HG03103 (cell line): Measurements from ENCODE around the gene CCDC71.
A peak's percentile ranks its signal among the peaks of the same experiment; 100 is the strongest.

Experiments used
- ATAC-seq: cut with Tn5 transposase; IDR thresholded peaks from one replicate; pipeline ENCODE4 v1.9.1; 2021; ENCODE audit warnings: low read depth; ENCODE audit not compliant: unreplicated experiment

CCDC71 gene

GRCh38 chr3:49165771-49166751 lies at the start of gene CCDC71:
TSS of gene CCDC71 (minus strand) at chr3:49166331. CDS start at chr3:49164208, 2,123 bp downstream.
- peak; percentile 50 for ATAC-seq

GRCh38 chr3:49213998-49214397 lies 47.9 kb upstream of the CCDC71 start:
- ATAC-seq: no peak

GRCh38 chr3:49213541-49213943 lies 47.4 kb upstream of the CCDC71 start:
- ATAC-seq: no peak

- ATAC-seq: no peak
Observed at GRCh38 chr3:49199900-49200281, 33.8 kb upstream of the CCDC71 start.

GRCh38 chr3:49199239-49199899 lies 33.2 kb upstream of the CCDC71 start:
- no peak for ATAC-seq

- no peak for ATAC-seq
Observed at GRCh38 chr3:49198611-49199230, 32.6 kb upstream of the CCDC71 start.

GRCh38 chr3:49198161-49198560 lies 32.0 kb upstream of the CCDC71 start:
- no peak for ATAC-seq

GRCh38 chr3:49191741-49192140 lies 25.6 kb upstream of the CCDC71 start:
- no peak for ATAC-seq

GRCh38 chr3:49183873-49184272 lies 17.7 kb upstream of the CCDC71 start:
- ATAC-seq: no peak

GRCh38 chr3:49182682-49183081 lies 16.6 kb upstream of the CCDC71 start:
- no peak for ATAC-seq

- no peak for ATAC-seq
Observed at GRCh38 chr3:49181351-49181750, 15.2 kb upstream of the CCDC71 start.

GRCh38 chr3:49180116-49180515 lies 14.0 kb upstream of the CCDC71 start:
- ATAC-seq: no peak

GRCh38 chr3:49177073-49177472 lies 10.9 kb upstream of the CCDC71 start:
- no peak for ATAC-seq

GRCh38 chr3:49175530-49175929 lies 9.4 kb upstream of the CCDC71 start:
- no peak for ATAC-seq

GRCh38 chr3:49174397-49174985 lies 8.4 kb upstream of the CCDC71 start:
- no peak for ATAC-seq

- ATAC-seq: no peak
Observed at GRCh38 chr3:49173792-49174170, 7.7 kb upstream of the CCDC71 start.

GRCh38 chr3:49173116-49173791 lies 7.1 kb upstream of the CCDC71 start:
- ATAC-seq: no peak

- no peak for ATAC-seq
Observed at GRCh38 chr3:49172551-49173041, 6.5 kb upstream of the CCDC71 start.

GRCh38 chr3:49171775-49172500 lies 5.8 kb upstream of the CCDC71 start:
- no peak for ATAC-seq
